ENCODE results near the gene OR5AU1.

Gene OR5AU1

DNA sequence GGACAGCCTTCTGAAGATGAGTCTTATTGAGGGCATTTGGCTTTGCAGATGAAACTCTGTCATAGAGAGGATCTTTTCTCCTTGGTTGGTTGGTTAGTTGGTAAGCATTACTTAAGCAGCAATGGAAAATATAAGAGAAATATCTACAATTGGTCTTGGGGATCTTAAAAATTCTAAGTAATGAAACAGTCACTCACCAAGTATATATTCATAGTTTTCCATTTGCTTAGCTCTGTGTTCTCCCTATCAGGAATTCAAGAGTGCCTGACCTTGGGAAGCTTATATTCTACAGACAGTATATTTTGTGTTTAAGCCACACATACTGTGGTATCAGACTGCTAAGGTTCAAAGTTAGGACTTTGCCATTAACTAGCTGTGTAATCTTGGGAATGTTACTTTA lies at the start of gene OR5AU1:
Gene OR5AU1 (minus strand): TSS at position 101 of the 400 bp plus-strand sequence. CDS start 191 bp downstream, outside the sequence.
- DNase-seq (ENCODE audit: low read depth in 2 of 2), result no peak

DNA sequence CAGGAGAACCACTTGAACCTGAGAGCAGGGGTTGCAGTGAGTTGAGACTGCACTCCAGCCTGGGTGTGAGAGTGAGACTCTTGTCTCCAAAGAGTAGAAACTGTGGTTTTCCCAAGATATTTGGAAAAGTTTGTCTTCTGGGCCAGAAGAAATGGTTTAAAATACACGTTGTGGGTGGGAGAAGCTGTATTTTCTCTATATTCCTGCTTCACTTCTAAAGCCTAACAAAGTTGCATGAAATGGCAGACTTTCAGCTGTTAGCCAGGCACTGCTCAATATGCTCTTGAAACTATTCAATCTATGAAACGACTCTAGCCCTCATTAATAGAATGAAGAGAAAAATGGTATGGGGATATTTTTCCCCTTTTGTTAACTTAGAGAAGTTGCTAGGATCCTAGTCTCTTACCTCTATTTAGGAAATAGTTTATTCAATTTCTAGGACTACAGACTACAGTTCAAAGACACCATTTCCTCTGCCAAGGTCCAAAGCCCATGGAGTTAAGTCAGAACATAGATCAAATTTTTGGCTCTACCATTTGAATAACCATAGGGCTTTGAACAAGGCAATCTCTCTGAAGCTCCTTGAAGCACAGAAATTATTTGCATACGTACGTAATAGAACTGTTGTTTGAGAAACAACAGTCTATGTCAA lies 49.3 kb upstream of the OR5AU1 start:
- no peak for DNase-seq (ENCODE audit: low read depth in 2 of 2)

- DNase-seq (ENCODE audit: low read depth in 2 of 2), result no peak
Observed at GRCh38 chr14:21204167-21205025, 48.5 kb upstream of the OR5AU1 start.

DNA sequence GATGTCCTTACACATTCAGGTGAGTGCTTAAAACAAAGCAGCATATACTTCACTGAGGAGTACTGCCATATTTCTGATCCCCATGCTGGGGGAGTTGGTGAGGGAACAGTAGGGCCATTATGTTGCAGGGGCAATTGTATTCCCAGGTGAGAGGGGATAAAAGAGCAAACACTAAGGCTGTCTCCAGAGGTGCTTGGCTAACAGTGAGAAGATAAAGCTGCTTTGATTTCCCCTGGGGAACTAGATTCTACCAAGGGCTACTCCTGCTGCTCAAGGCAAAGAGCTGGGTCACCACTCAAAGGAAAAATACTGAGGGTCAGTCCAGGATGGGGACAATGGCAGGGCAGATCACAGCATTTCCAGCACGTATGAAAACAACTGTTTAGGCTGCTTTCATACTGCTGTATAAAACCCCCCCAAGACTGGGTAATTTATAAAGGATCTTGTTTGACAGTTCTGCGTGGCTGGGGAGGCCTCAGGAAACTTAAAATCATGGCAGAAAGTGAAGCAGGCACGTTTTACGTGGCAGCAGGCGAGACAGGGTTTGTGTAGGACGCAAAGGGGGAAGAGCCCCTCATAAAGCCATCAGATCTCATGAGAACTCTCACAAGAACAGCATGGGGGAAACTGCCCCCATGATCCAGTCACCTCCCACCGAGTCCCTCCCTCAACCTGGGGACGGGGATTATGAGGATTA lies 47.8 kb upstream of the OR5AU1 start:
- DNase-seq (ENCODE audit: low read depth in 2 of 2), result no peak

DNA sequence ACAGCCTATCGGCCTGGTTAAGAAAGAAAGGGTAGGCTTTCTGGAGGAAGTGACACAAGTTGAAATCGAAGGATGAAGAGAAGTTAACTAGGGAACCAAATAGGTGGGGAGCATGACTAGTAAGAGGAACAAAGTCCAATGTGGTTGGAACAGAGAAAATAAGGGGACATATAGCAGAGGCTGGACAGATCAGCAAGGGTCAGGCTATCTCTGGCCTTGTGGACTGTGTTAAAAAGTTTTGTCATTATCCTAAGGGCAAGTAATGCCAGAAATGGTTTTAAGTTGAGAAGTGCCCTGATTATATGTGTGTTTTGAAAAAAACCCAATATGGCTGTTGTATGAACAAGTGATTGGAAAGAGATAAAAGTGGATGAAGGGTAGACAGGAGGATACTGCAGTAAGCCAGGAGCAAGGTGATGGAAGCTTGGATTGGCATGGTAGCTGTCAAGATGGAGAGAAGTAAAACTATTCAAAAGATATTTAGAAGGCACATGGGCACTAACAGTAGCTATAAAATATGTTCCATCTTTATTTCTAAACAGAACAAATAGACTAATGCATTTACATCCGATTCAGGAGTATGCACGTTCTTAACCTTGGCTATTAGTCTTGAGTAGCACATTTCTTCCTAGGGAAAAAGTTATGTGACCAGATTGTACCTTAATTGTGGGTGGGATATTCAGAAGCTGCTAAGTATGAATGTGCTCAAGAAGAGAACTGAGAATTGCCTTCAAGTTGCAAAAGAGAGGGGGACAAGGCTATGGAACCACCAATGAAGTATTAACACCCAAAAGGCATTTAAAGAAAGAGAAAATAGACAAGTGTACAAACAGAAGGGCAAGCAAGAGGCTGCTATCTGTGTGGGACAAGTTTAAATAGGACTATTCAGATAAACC lies 46.8 kb upstream of the OR5AU1 start:
- DNase-seq (ENCODE audit: low read depth in 2 of 2), result no peak

DNA sequence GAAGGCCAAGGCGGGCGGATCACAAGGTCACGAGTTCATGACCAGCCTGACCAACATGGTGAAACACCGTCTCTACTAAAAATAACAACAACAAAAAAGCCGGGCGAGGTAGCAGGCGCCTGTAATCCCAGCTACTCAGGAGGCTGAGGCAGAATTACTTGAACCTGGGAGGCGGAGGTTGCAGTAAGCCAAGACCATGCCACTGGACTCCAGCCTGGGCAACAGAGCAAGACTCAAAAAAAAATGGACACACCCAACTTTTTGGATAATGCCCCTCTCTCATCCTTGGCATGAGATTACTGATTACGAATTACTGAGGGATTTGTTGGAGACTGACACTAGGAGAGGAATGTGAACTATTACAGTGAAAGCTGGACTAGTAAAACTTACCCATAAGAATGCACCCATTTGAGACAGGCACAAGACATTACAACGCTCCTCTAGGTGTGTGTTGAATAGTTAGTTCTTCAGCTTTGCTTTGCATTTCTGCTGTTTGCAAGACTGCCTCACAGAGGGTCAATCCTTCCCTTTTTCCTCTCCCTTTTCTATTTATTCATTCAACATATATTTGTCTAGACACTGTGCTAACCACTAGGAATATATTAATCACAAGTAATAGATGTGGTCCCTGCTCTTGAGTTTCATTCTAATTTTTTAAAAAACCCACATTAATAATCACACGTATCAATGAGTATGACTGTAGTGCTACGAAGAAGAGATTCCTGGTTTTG lies 46.0 kb upstream of the OR5AU1 start:
- no peak for DNase-seq (ENCODE audit: low read depth in 2 of 2)

- DNase-seq (ENCODE audit: low read depth in 2 of 2), result no peak
Observed at GRCh38 chr14:21200752-21201461, 45.0 kb upstream of the OR5AU1 start.

- no peak for DNase-seq (ENCODE audit: low read depth in 2 of 2)
Observed at GRCh38 chr14:21199611-21200560, 44.0 kb upstream of the OR5AU1 start.

- DNase-seq (ENCODE audit: low read depth in 2 of 2), result no peak
Observed at GRCh38 chr14:21197418-21198205, 41.7 kb upstream of the OR5AU1 start.

- no peak for DNase-seq (ENCODE audit: low read depth in 2 of 2)
Observed at GRCh38 chr14:21194597-21194996, 38.7 kb upstream of the OR5AU1 start.

DNA sequence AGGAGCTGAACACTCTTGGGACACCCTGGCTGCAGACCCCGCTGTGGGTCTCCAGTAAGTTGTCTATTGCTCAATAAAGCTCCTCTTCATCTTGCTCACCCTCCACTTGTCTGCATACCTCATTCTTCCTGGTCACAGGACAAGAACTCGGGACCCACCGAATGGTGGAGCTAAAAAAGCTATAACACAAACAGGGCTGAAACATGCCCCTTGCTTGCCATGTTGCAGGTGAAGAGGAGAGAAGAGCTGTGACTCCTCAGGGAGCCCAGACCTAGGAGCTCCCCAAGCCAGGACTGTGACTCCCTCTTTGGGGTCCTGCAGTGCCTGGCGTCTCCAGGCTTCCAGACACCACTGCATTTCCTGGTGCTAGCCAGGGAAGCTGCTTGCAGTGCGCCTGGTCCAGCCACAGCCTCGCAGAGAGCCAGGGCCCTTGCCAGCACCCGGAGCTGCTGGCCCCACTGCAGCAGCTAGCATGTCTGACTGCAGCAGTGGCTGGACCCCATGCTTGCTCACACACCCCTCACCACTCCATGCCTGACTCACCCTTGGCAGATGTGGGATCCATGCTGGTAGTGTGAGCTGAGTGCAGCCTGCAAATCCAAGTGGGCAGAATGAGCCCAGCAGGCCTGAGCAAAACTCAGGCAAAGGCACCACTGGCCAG lies 37.1 kb upstream of the OR5AU1 start:
- DNase-seq (ENCODE audit: low read depth in 2 of 2), result no peak

DNA sequence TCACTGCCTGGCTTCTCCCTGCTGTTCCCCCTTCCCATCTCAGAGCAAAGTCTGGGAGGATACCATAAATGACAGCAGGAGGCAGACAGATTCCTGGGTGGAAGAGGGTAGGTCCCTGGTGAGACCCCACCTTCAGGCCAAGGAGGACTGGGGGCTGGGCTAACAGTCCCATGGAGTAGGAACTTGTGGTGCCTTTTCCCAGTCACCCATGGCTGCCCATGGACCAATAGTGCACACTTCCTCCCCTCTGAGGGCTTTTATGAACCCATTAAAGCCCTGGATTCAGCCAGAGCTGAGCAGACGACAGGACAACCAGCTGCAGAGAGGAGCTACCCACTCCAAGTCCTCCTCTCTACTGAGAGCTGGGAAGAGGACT lies 36.6 kb upstream of the OR5AU1 start:
- DNase-seq (ENCODE audit: low read depth in 2 of 2), result no peak

DNA sequence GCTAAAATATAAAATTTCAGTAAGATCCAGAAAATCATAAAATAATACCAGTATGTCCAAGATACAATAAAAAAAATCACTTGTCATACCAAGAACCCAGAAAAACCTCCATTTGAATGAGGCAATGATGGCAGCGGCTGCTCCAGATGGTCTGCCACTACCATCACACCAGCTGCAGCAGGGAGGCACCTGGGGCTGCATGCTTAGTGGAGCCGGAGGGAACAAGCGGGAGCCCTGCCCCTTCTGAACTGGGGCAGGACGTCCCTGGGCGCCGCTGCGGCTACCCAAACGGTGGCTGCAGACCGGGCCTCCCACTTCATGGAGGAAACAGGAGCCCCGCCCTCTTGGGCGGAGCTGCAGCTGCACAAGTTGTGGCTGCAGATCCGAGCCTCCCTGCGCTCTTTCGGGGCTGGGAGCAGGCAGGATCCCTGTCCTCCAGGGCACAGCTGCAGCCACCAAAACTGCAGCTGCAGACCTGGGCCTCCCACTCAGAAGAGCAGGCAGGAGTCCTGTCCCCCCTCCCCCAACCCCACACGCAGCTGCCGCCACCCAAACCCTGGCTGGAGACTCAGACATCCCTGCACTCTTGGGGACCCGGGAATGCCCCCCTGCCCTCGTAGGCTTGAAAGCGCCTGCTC lies 36.1 kb upstream of the OR5AU1 start:
- DNase-seq (ENCODE audit: low read depth in 2 of 2), result peak; percentile 27 to 56

DNA sequence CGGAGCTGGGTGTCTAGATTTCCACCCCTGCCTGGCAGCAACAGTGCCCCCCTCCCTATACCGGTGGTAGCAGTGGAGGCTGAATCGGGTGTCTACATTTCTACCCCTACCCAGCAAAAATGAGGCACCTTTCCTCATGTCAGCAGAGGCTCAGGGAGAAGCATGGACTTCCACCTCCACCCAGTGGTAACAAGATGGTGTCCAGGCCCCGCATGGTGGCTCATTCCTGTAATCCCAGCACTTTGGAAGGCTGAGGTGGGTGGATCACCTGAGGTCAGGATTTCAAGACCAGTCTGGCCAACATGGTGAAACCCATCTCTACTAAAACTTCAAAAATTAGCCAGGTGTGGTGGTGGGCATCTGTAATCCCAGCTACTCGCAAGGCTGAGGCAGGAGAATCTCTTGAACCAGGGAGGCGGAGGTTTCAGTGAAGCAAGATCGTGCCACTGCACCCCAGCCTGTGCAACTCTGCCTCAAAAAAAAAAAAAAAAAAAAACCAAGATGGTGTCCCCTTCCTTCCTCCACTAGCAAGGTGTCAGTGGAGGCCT lies 35.5 kb upstream of the OR5AU1 start:
- DNase-seq (ENCODE audit: low read depth in 2 of 2), result no peak

DNA sequence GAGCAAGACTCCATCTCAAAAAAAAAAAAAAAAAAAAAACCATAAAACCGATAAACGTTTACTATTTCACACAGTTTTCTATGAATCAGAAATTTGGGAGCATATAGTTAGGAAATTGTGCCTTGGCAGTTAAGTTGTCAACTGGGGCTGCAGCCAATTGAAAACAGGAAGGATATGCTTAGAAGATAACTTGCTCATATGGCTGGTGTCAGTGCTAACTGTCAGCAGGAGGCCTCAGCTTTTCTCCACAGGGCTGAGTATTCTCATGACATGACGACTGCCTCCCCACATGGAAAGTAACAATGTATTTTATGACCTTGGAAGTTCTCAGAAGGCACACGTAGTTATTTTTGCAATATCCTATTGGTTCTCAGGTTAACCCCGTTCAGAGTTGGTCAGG lies 29.6 kb upstream of the OR5AU1 start:
- DNase-seq (ENCODE audit: low read depth in 2 of 2), result no peak

GRCh38 chr14:21184254-21184653 lies 28.4 kb upstream of the OR5AU1 start:
- no peak for DNase-seq (ENCODE audit: low read depth in 2 of 2)

DNA sequence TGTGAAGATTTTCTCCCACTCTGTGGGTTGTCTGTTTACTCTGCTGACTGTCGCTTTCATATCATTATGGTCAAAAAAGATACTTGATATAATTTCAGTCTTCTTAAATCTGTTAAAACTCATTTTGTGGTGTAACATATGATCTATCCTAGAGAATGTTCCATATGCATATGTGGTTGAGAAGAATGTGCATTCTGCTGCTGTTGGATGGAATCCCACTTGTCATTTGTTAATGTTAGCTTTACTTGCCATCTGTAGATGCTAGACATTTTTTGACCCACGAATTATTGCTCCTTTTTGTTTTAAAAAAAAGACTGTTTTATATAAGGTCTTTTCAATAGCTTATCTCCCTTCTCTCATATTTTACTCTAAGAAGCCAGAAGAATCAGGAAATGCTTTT lies 26.3 kb upstream of the OR5AU1 start:
- no peak for DNase-seq (ENCODE audit: low read depth in 2 of 2)
